Measurements from ENCODE around the gene RBFA.

DNA sequence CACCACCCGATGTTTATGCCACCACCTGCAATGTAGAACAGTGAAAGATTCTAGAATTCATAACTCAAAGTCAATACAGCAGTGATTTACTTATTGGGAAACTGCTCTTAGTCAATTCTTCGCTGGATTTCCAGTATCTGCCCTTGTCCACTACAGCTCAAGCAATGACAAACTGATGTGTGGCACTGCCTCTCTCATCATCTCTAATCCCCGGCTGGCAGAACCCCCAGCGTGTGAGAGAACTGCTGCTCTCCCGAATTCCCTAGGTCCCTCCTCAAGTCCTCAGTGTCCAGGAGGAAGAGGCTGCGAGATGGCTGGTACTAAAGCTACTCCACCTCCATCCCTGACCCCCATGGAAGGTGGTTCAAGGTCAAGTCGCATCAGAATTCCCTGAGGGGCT, 47.5 kb upstream of the RBFA start:
- TF ChIP-seq, protein P1, sequence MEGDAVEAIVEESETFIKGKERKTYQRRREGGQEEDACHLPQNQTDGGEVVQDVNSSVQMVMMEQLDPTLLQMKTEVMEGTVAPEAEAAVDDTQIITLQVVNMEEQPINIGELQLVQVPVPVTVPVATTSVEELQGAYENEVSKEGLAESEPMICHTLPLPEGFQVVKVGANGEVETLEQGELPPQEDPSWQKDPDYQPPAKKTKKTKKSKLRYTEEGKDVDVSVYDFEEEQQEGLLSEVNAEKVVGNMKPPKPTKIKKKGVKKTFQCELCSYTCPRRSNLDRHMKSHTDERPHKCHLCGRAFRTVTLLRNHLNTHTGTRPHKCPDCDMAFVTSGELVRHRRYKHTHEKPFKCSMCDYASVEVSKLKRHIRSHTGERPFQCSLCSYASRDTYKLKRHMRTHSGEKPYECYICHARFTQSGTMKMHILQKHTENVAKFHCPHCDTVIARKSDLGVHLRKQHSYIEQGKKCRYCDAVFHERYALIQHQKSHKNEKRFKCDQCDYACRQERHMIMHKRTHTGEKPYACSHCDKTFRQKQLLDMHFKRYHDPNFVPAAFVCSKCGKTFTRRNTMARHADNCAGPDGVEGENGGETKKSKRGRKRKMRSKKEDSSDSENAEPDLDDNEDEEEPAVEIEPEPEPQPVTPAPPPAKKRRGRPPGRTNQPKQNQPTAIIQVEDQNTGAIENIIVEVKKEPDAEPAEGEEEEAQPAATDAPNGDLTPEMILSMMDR (tag by site-specific recombination; IDR thresholded peaks at IDR 0.05) = no peak
- TF ChIP-seq ZFP37 (tag by site-specific recombination; IDR thresholded peaks at IDR 0.05) (no peak), SP2 (tag by site-specific recombination; IDR thresholded peaks at IDR 0.05) (no peak), KLF16 (tag by site-specific recombination; IDR thresholded peaks at IDR 0.05) (no peak), ZNF555 (tag by site-specific recombination; conservative IDR thresholded peaks at IDR 0.05) (no peak), ZNF629 (tag by site-specific recombination; IDR thresholded peaks at IDR 0.05) (no peak), ZNF501 (tag by site-specific recombination; IDR thresholded peaks at IDR 0.05) (no peak), ZNF670 (tag by site-specific recombination; IDR thresholded peaks at IDR 0.05; ENCODE audit: low read depth) (no peak), SP3 (tag by site-specific recombination; IDR thresholded peaks at IDR 0.05) (no peak), ZNF2 (tag by site-specific recombination; IDR thresholded peaks at IDR 0.05) (no peak), ZNF140 (tag by site-specific recombination; IDR thresholded peaks at IDR 0.05) (no peak), ZNF792 (tag by site-specific recombination; IDR thresholded peaks at IDR 0.05) (no peak)
- TF ChIP-seq, protein P2, sequence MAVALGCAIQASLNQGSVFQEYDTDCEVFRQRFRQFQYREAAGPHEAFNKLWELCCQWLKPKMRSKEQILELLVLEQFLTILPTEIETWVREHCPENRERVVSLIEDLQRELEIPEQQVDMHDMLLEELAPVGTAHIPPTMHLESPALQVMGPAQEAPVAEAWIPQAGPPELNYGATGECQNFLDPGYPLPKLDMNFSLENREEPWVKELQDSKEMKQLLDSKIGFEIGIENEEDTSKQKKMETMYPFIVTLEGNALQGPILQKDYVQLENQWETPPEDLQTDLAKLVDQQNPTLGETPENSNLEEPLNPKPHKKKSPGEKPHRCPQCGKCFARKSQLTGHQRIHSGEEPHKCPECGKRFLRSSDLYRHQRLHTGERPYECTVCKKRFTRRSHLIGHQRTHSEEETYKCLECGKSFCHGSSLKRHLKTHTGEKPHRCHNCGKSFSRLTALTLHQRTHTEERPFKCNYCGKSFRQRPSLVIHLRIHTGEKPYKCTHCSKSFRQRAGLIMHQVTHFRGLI (tag by site-specific recombination; IDR thresholded peaks at IDR 0.05) = no peak
- TF ChIP-seq, protein P3, sequence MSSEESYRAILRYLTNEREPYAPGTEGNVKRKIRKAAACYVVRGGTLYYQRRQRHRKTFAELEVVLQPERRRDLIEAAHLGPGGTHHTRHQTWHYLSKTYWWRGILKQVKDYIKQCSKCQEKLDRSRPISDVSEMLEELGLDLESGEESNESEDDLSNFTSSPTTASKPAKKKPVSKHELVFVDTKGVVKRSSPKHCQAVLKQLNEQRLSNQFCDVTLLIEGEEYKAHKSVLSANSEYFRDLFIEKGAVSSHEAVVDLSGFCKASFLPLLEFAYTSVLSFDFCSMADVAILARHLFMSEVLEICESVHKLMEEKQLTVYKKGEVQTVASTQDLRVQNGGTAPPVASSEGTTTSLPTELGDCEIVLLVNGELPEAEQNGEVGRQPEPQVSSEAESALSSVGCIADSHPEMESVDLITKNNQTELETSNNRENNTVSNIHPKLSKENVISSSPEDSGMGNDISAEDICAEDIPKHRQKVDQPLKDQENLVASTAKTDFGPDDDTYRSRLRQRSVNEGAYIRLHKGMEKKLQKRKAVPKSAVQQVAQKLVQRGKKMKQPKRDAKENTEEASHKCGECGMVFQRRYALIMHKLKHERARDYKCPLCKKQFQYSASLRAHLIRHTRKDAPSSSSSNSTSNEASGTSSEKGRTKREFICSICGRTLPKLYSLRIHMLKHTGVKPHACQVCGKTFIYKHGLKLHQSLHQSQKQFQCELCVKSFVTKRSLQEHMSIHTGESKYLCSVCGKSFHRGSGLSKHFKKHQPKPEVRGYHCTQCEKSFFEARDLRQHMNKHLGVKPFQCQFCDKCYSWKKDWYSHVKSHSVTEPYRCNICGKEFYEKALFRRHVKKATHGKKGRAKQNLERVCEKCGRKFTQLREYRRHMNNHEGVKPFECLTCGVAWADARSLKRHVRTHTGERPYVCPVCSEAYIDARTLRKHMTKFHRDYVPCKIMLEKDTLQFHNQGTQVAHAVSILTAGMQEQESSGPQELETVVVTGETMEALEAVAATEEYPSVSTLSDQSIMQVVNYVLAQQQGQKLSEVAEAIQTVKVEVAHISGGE (tag by site-specific recombination; conservative IDR thresholded peaks at IDR 0.05; ENCODE audit: low read depth) = no peak
